ENCODE results near the gene SLC35F2. TPM values are rescaled to one million over a fixed set of nuclear protein-coding genes. Genes with fewer than 3 reads are reported as not detected.

SLC35F2 gene
- total RNA-seq, 1 donor from 2014 or later = 38.0 TPM

- no peak for DNase-seq (ENCODE audit: low spot score)
- H3K27me3 Mint-ChIP-seq (ENCODE audit: insufficient read depth) = no peaks in the 10 kb centered on the region
- no peak overlapping the region for H3K4me3 Mint-ChIP-seq
- H3K27ac Mint-ChIP-seq = no peak overlapping the region
- no peaks in the 10 kb centered on the region for H3K9me3 Mint-ChIP-seq
- peaks cover 21% of the 10 kb centered on the region for H3K36me3 Mint-ChIP-seq (ENCODE audit: low read depth)
- no peaks in the 10 kb centered on the region for H3K4me1 Mint-ChIP-seq (ENCODE audit: low read depth)
- intact Hi-C loops (cut with micrococcal nuclease) = no loop called here
Measured at GRCh38 chr11:107801641-107802040, 56.9 kb downstream of the SLC35F2 start.

GRCh38 chr11:107799218-107799859, 59.2 kb downstream of the SLC35F2 start:
- Mint-ChIP-seq H3K4me3 (no peak overlapping the region), H3K27ac (no peak overlapping the region), H3K36me3 (ENCODE audit: low read depth) (peaks cover 24% of the 10 kb centered on the region), H3K9me3 (no peaks in the 10 kb centered on the region), H3K27me3 (ENCODE audit: insufficient read depth) (no peaks in the 10 kb centered on the region), H3K4me1 (ENCODE audit: low read depth) (no peaks in the 10 kb centered on the region)
- intact Hi-C loops (cut with micrococcal nuclease) = loop anchor here (1.0 kb wide), 3 partner anchors 41 to 59 kb away; partner anchors contain the start of gene SLC35F2
- peak; percentile 44 for DNase-seq (ENCODE audit: low spot score)

- intact Hi-C loops (cut with micrococcal nuclease) = no loop called here
- H3K27ac Mint-ChIP-seq = no peak overlapping the region
- no peak overlapping the region for H3K4me3 Mint-ChIP-seq
- peaks cover 26% of the 10 kb centered on the region for H3K36me3 Mint-ChIP-seq (ENCODE audit: low read depth)
- no peaks in the 10 kb centered on the region for H3K9me3 Mint-ChIP-seq
- peaks cover 9% of the 10 kb centered on the region for H3K4me1 Mint-ChIP-seq (ENCODE audit: low read depth)
- DNase-seq (ENCODE audit: low spot score) = no peak
- H3K27me3 Mint-ChIP-seq (ENCODE audit: insufficient read depth) = no peaks in the 10 kb centered on the region
Measured at GRCh38 chr11:107792049-107792443, 66.5 kb downstream of the SLC35F2 start.

GRCh38 chr11:107791343-107792048, 67.1 kb downstream of the SLC35F2 start:
- intact Hi-C loops (cut with micrococcal nuclease) = no loop called here
- no peak overlapping the region for H3K27ac Mint-ChIP-seq
- peaks cover 26% of the 10 kb centered on the region for H3K36me3 Mint-ChIP-seq (ENCODE audit: low read depth)
- H3K4me1 Mint-ChIP-seq (ENCODE audit: low read depth) = peaks cover 9% of the 10 kb centered on the region
- no peak overlapping the region for H3K4me3 Mint-ChIP-seq
- no peak for DNase-seq (ENCODE audit: low spot score)
- H3K9me3 Mint-ChIP-seq = no peaks in the 10 kb centered on the region
- H3K27me3 Mint-ChIP-seq (ENCODE audit: insufficient read depth) = no peaks in the 10 kb centered on the region

- Mint-ChIP-seq H3K27me3 (ENCODE audit: insufficient read depth) (no peaks in the 10 kb centered on the region), H3K27ac (no peak overlapping the region), H3K36me3 (ENCODE audit: low read depth) (peaks cover 17% of the 10 kb centered on the region), H3K9me3 (no peaks in the 10 kb centered on the region), H3K4me3 (no peak overlapping the region), H3K4me1 (ENCODE audit: low read depth) (peaks cover 19% of the 10 kb centered on the region)
- intact Hi-C loops (cut with micrococcal nuclease) = no loop called here
- no peak for DNase-seq (ENCODE audit: low spot score)
Measured at GRCh38 chr11:107789767-107790166, 68.8 kb downstream of the SLC35F2 start.

- no peak overlapping the region for H3K4me3 Mint-ChIP-seq
- intact Hi-C loops (cut with micrococcal nuclease) = no loop called here
- peaks cover 3% of the 10 kb centered on the region for H3K36me3 Mint-ChIP-seq (ENCODE audit: low read depth)
- no peak overlapping the region for H3K27ac Mint-ChIP-seq
- H3K4me1 Mint-ChIP-seq (ENCODE audit: low read depth) = peaks cover 19% of the 10 kb centered on the region
- no peaks in the 10 kb centered on the region for H3K27me3 Mint-ChIP-seq (ENCODE audit: insufficient read depth)
- DNase-seq (ENCODE audit: low spot score) = no peak
- no peaks in the 10 kb centered on the region for H3K9me3 Mint-ChIP-seq
Measured at GRCh38 chr11:107787733-107788132, 70.9 kb downstream of the SLC35F2 start.

GRCh38 chr11:107785401-107785800, 73.2 kb downstream of the SLC35F2 start:
- Mint-ChIP-seq H3K4me1 (ENCODE audit: low read depth) (peaks cover 10% of the 10 kb centered on the region), H3K4me3 (no peak overlapping the region), H3K9me3 (no peaks in the 10 kb centered on the region), H3K27me3 (ENCODE audit: insufficient read depth) (peaks cover 3% of the 10 kb centered on the region), H3K27ac (no peak overlapping the region), H3K36me3 (ENCODE audit: low read depth) (no peaks in the 10 kb centered on the region)
- intact Hi-C loops (cut with micrococcal nuclease) = loop anchor here (1.0 kb wide), 1 partner anchor 55 kb away; no protein-coding TSS in a partner anchor
- DNase-seq (ENCODE audit: low spot score) = no peak

- no peak for DNase-seq (ENCODE audit: low spot score)
- Mint-ChIP-seq H3K36me3 (ENCODE audit: low read depth) (no peaks in the 10 kb centered on the region), H3K4me3 (no peak overlapping the region), H3K27ac (no peak overlapping the region), H3K4me1 (ENCODE audit: low read depth) (peaks cover 10% of the 10 kb centered on the region), H3K27me3 (ENCODE audit: insufficient read depth) (peaks cover 8% of the 10 kb centered on the region), H3K9me3 (no peaks in the 10 kb centered on the region)
- intact Hi-C loops (cut with micrococcal nuclease) = no loop called here
Measured at GRCh38 chr11:107783121-107783520, 75.5 kb downstream of the SLC35F2 start.

GRCh38 chr11:107780775-107781174, 77.8 kb downstream of the SLC35F2 start:
- Mint-ChIP-seq H3K36me3 (ENCODE audit: low read depth) (no peaks in the 10 kb centered on the region), H3K4me1 (ENCODE audit: low read depth) (peaks cover 10% of the 10 kb centered on the region), H3K27ac (no peak overlapping the region)

GRCh38 chr11:107780136-107780535, 78.5 kb downstream of the SLC35F2 start:
- no peak overlapping the region for H3K4me3 Mint-ChIP-seq

More at GRCh38 chr11:107780775-107781174, 77.8 kb downstream of the SLC35F2 start:
- intact Hi-C loops (cut with micrococcal nuclease) = no loop called here
- DNase-seq (ENCODE audit: low spot score) = no peak
- peaks cover 8% of the 10 kb centered on the region for H3K27me3 Mint-ChIP-seq (ENCODE audit: insufficient read depth)
- H3K4me3 Mint-ChIP-seq = no peak overlapping the region
- no peaks in the 10 kb centered on the region for H3K9me3 Mint-ChIP-seq

GRCh38 chr11:107778839-107779517, 79.6 kb downstream of the SLC35F2 start:
- H3K36me3 Mint-ChIP-seq (ENCODE audit: low read depth) = no peaks in the 10 kb centered on the region
- no peak overlapping the region for H3K4me3 Mint-ChIP-seq
- H3K27me3 Mint-ChIP-seq (ENCODE audit: insufficient read depth) = peaks cover 12% of the 10 kb centered on the region
- no peaks in the 10 kb centered on the region for H3K9me3 Mint-ChIP-seq
- DNase-seq (ENCODE audit: low spot score) = no peak
- no peak overlapping the region for H3K27ac Mint-ChIP-seq
- intact Hi-C loops (cut with micrococcal nuclease) = no loop called here
- H3K4me1 Mint-ChIP-seq (ENCODE audit: low read depth) = no peaks in the 10 kb centered on the region

More at GRCh38 chr11:107780136-107780535, 78.5 kb downstream of the SLC35F2 start:
- Mint-ChIP-seq H3K4me1 (ENCODE audit: low read depth) (peaks cover 4% of the 10 kb centered on the region), H3K27ac (no peak overlapping the region), H3K9me3 (no peaks in the 10 kb centered on the region), H3K36me3 (ENCODE audit: low read depth) (no peaks in the 10 kb centered on the region), H3K27me3 (ENCODE audit: insufficient read depth) (peaks cover 8% of the 10 kb centered on the region)
- DNase-seq (ENCODE audit: low spot score) = no peak
- intact Hi-C loops (cut with micrococcal nuclease) = no loop called here

- Mint-ChIP-seq H3K4me3 (no peak overlapping the region), H3K27me3 (ENCODE audit: insufficient read depth) (peaks cover 14% of the 10 kb centered on the region), H3K4me1 (ENCODE audit: low read depth) (no peaks in the 10 kb centered on the region), H3K9me3 (no peaks in the 10 kb centered on the region), H3K27ac (no peak overlapping the region), H3K36me3 (ENCODE audit: low read depth) (no peaks in the 10 kb centered on the region)
- DNase-seq (ENCODE audit: low spot score) = no peak
- intact Hi-C loops (cut with micrococcal nuclease) = no loop called here
Measured at GRCh38 chr11:107777110-107777509, 81.5 kb downstream of the SLC35F2 start.

GRCh38 chr11:107776062-107776461, 82.5 kb downstream of the SLC35F2 start:
- intact Hi-C loops (cut with micrococcal nuclease) = no loop called here

More at GRCh38 chr11:107776062-107776461, 82.5 kb downstream of the SLC35F2 start:
- Mint-ChIP-seq H3K4me3 (no peak overlapping the region), H3K4me1 (ENCODE audit: low read depth) (no peaks in the 10 kb centered on the region), H3K27me3 (ENCODE audit: insufficient read depth) (peaks cover 14% of the 10 kb centered on the region), H3K27ac (no peak overlapping the region), H3K9me3 (no peaks in the 10 kb centered on the region), H3K36me3 (ENCODE audit: low read depth) (no peaks in the 10 kb centered on the region)
- DNase-seq (ENCODE audit: low spot score) = no peak
